GM12878 (cell line): ENCODE data around the gene FAM117B. TPM values are rescaled to one million over a fixed set of nuclear protein-coding genes. Genes with fewer than 3 reads are reported as not detected.

Source experiments
- NBN ChIP-seq: fragments of 450-650 bp; IDR thresholded peaks from 2 replicates; pipeline ENCODE4 v1.6.1; 2016
- PBX3 ChIP-seq: IDR thresholded peaks from 2 replicates; pipeline ENCODE4 v1.6.1; 2011; ENCODE audit warnings: mild to moderate bottlenecking, low read depth, low read length, moderate library complexity; ENCODE audit not compliant: insufficient replicate concordance
- POLR2AphosphoS2 ChIP-seq: IDR thresholded peaks from 2 replicates; pipeline ENCODE4 v1.6.1; 2011; ENCODE audit warnings: low read depth, mild to moderate bottlenecking, low read length, improper control_type of control experiment, moderate library complexity
- POU2F2 ChIP-seq: IDR thresholded peaks from 3 replicates; pipeline ENCODE4 v1.6.1; 2011; ENCODE audit warnings: low read depth, mild to moderate bottlenecking, low read length, borderline replicate concordance
- SKIL ChIP-seq: fragments of 450-650 bp; IDR thresholded peaks from 2 replicates; pipeline ENCODE4 v1.6.1; 2017; ENCODE audit warnings: mild to moderate bottlenecking, low read depth, inconsistent platforms; ENCODE audit not compliant: poor library complexity, severe bottlenecking
- SREBF2 ChIP-seq: IDR thresholded peaks from 2 replicates; pipeline ENCODE4 v1.6.1; 2012; ENCODE audit warnings: mild to moderate bottlenecking, low read length
- USF1 ChIP-seq: IDR thresholded peaks from 2 replicates; pipeline ENCODE4 v1.6.1; 2011; ENCODE audit warnings: borderline replicate concordance, low read depth, mild to moderate bottlenecking, moderate library complexity, mixed read lengths, low read length; ENCODE audit not compliant: insufficient read depth; ENCODE audit errors: extremely low read length
- ZBTB33 ChIP-seq: fragments of 450-650 bp; IDR thresholded peaks from 2 replicates; pipeline ENCODE4 v1.6.1; 2017; ENCODE audit warnings: mild to moderate bottlenecking
- polyA plus RNA-seq, 11 experiments: library from polyadenylated mRNA; depleted of rRNA in 4 of 11; unstranded in 6 of 11; stranded (reverse) in 5 of 11; fragments of >200 nt; fragmentation: Nextera tagmentation in 4 of 11; fragmentation: Illumina TruSeq in 1 of 11; extraction: Ambion mirVana in 4 of 11; extraction: Trizol in 1 of 11; gene quantifications; 1 replicate in 1 of 11; 2 replicates in 10 of 11; pipeline versions ENCODE4 v1.2.1 to v1.2.3, GENCODE V29; 2011 to 2016; ENCODE audit warnings: inconsistent platforms in 2 of 11, missing spikeins in 2 of 11, low read depth in 1 of 11
- total RNA-seq, 4 experiments: library from RNA; depleted of rRNA in 3 of 4; stranded (reverse); fragments of >200 nt in 3 of 4; fragmentation: Illumina TruSeq in 1 of 4; extraction: Trizol in 1 of 4; gene quantifications; 2 replicates each; pipeline versions ENCODE4 v1.2.1 to v1.2.3, GENCODE V29; 2013 to 2021

FAM117B gene
- total and polyA plus RNA-seq, 10 of the 15 experiments (the other 5 are each of a cell fraction or from before 2014, with no cell fraction given): 1.6 to 7.6 (median 4.2) TPM

- no peak for TF ChIP-seq SKIL
- no peak for TF ChIP-seq USF1
- TF ChIP-seq ZBTB33: no peak
- no peak for TF ChIP-seq NBN
- TF ChIP-seq POLR2AphosphoS2: no peak
- no peak for TF ChIP-seq PBX3
- no peak for TF ChIP-seq SREBF2
- no peak for TF ChIP-seq POU2F2
These were observed 85.5 kb downstream of the FAM117B start (continued) for GRCh38 chr2:202720226-202720625.
